Activated CD4-positive, alpha-beta memory T cell treated with anti-CD3 and anti-CD28 coated beads, Interleukin-2, amount 10 ng/mL, durations not matched to agents 7 days and 5 days (primary cell): ENCODE measurements around the gene HDAC8. TPM values are rescaled to one million over a fixed set of nuclear protein-coding genes. Genes with fewer than 3 reads are reported as not detected.
"Not testable (repeated sequence)": the region's sequence is repeated elsewhere in the genome, so short reads cannot be mapped to it uniquely, and the experiment has no call there.

Source experiments
- CTCF ChIA-PET: fragments of 350-600 bp; sonication (Branson Sonifier 250); formaldehyde crosslinking; loops from one replicate; lab custom pipeline; 2021; ENCODE audit warnings: antibody characterized with exemption, inconsistent platforms; lab: Charles Lee
- POLR2A ChIA-PET: fragments of 350-600 bp; sonication (Branson Sonifier 250); formaldehyde crosslinking; loops from one replicate; lab custom pipeline; 2021; ENCODE audit warnings: antibody characterized with exemption; lab: Charles Lee
- DNase-seq: peaks from one replicate; pipeline ENCODE4 v3.0.0-alpha.2; 2020
- H3K27ac Mint-ChIP-seq: one replicate; pipeline ENCODE4 v1.8.0; 2021; ENCODE audit warnings: mild to moderate bottlenecking, mixed read lengths
- H3K27me3 Mint-ChIP-seq: one replicate; pipeline ENCODE4 v1.8.0; 2021; ENCODE audit warnings: mixed read lengths
- H3K36me3 Mint-ChIP-seq: one replicate; pipeline ENCODE4 v1.8.0; 2021; ENCODE audit warnings: low read depth, mixed read lengths
- H3K4me1 Mint-ChIP-seq: one replicate; pipeline ENCODE4 v1.8.0; 2021; ENCODE audit warnings: mixed read lengths
- H3K4me3 Mint-ChIP-seq: one replicate; pipeline ENCODE4 v1.8.0; 2021; ENCODE audit warnings: mild to moderate bottlenecking, mixed read lengths
- H3K9me3 Mint-ChIP-seq: one replicate; pipeline ENCODE4 v1.8.0; 2021; ENCODE audit warnings: mixed read lengths
- total RNA-seq, 2 experiments: library from RNA; stranded (reverse); gene quantifications; one replicate each; pipeline ENCODE4 v1.2.3, GENCODE V29; 2021

The HDAC8 gene
- total RNA-seq, 2 experiments from 2014 or later = 23.8 to 24.1 TPM

- Mint-ChIP-seq H3K36me3 (peaks cover 24% of the 10 kb centered on the region), H3K4me3 (no peak overlapping the region), H3K27ac (no peak overlapping the region), H3K4me1 (no peaks in the 10 kb centered on the region), H3K27me3 (no peaks in the 10 kb centered on the region), H3K9me3 (peaks cover 2% of the 10 kb centered on the region)
- POLR2A ChIA-PET = no interaction called here
- CTCF ChIA-PET = no interaction called here
- no peak for DNase-seq
Measured at GRCh38 chrX:72495046-72495445, 77.6 kb downstream of the HDAC8 start.

- POLR2A ChIA-PET = no interaction called here
- Mint-ChIP-seq H3K4me1 (no peaks in the 10 kb centered on the region), H3K27ac (no peak overlapping the region), H3K36me3 (peaks cover 30% of the 10 kb centered on the region), H3K4me3 (no peak overlapping the region), H3K9me3 (no peaks in the 10 kb centered on the region), H3K27me3 (no peaks in the 10 kb centered on the region)
- CTCF ChIA-PET = no interaction called here
- no peak for DNase-seq
Measured at GRCh38 chrX:72492499-72492898, 80.1 kb downstream of the HDAC8 start.

GRCh38 chrX:72490221-72490620 lies 82.4 kb downstream of the HDAC8 start:
- H3K4me1 Mint-ChIP-seq, H3K9me3 Mint-ChIP-seq, DNase-seq, H3K27ac Mint-ChIP-seq, H3K4me3 Mint-ChIP-seq, POLR2A ChIA-PET, H3K27me3 Mint-ChIP-seq, CTCF ChIA-PET: not testable (repeated sequence)
- peaks cover 36% of the 10 kb centered on the region for H3K36me3 Mint-ChIP-seq

GRCh38 chrX:72487661-72488060 lies 85.0 kb downstream of the HDAC8 start:
- Mint-ChIP-seq H3K36me3 (peaks cover 32% of the 10 kb centered on the region), H3K9me3 (no peaks in the 10 kb centered on the region)
- POLR2A ChIA-PET = no interaction called here

GRCh38 chrX:72479324-72480274 lies 93.0 kb downstream of the HDAC8 start:
- no peak overlapping the region for H3K27ac Mint-ChIP-seq
- H3K27me3 Mint-ChIP-seq = no peaks in the 10 kb centered on the region
- ChIA-PET CTCF (no interaction called here), POLR2A (no interaction called here)
- H3K4me3 Mint-ChIP-seq = no peak overlapping the region
- no peaks in the 10 kb centered on the region for H3K4me1 Mint-ChIP-seq
- peaks cover 4% of the 10 kb centered on the region for H3K36me3 Mint-ChIP-seq
- no peaks in the 10 kb centered on the region for H3K9me3 Mint-ChIP-seq
- no peak for DNase-seq

More at GRCh38 chrX:72487661-72488060, 85.0 kb downstream of the HDAC8 start:
- Mint-ChIP-seq H3K27me3 (no peaks in the 10 kb centered on the region), H3K4me1 (no peaks in the 10 kb centered on the region), H3K4me3 (no peak overlapping the region), H3K27ac (no peak overlapping the region)
- CTCF ChIA-PET = no interaction called here
- DNase-seq = no peak

GRCh38 chrX:72478853-72479252 lies 93.8 kb downstream of the HDAC8 start:
- no peaks in the 10 kb centered on the region for H3K4me1 Mint-ChIP-seq
- peaks cover 6% of the 10 kb centered on the region for H3K36me3 Mint-ChIP-seq
- no peak overlapping the region for H3K27ac Mint-ChIP-seq
- no peak overlapping the region for H3K4me3 Mint-ChIP-seq
- H3K27me3 Mint-ChIP-seq = no peaks in the 10 kb centered on the region
- POLR2A ChIA-PET = no interaction called here
- DNase-seq = no peak
- no peaks in the 10 kb centered on the region for H3K9me3 Mint-ChIP-seq
- CTCF ChIA-PET = no interaction called here

DNA sequence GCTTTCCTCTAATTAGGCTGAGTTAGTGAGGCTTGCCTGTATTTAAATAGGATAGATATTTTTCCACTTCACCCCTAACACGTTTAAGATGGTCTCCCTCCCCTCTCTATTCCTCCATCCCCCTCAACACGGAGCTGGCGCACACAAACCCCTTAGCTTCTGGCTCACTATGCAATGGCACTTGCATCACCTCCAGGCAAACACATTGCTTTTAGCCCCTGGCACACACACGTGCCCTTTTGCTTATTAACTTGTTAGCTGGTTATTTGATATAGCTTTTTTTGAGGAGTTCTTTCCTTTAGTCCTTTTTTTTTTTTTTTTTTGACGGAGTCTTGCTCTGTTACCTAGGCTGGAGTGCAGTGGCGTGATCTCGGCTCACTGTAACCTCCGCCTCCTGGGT lies 94.3 kb downstream of the HDAC8 start:
- POLR2A ChIA-PET = no interaction called here
- CTCF ChIA-PET = no interaction called here

DNA sequence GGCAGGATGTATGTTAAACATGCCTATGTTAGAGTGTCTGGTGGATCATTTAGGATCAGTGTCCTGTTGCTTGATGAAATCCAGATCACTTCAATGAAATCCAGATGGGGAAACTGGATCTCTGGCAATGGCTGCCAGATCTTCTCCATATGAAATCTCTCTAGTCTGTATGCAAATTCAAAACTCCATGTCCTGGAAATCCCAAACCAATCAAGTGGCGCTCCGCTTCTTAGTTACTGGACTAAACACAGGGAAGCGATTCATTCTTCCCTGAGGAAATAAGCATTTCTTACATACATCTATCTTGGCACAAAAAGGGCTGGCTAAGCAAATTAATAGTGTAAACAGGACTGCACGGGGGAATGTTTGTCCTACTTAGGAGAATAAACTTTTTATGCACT lies 94.9 kb downstream of the HDAC8 start:
- no peaks in the 10 kb centered on the region for H3K27me3 Mint-ChIP-seq
- peaks cover 4% of the 10 kb centered on the region for H3K36me3 Mint-ChIP-seq
- POLR2A ChIA-PET = no interaction called here
- no peak overlapping the region for H3K27ac Mint-ChIP-seq
- no peak overlapping the region for H3K4me3 Mint-ChIP-seq
- H3K9me3 Mint-ChIP-seq = no peaks in the 10 kb centered on the region
- CTCF ChIA-PET = no interaction called here
- DNase-seq = no peak
- no peaks in the 10 kb centered on the region for H3K4me1 Mint-ChIP-seq

More for the DNA sequence above, 94.3 kb downstream of the HDAC8 start:
- no peak for DNase-seq
- Mint-ChIP-seq H3K36me3 (peaks cover 7% of the 10 kb centered on the region), H3K27ac (no peak overlapping the region), H3K9me3 (no peaks in the 10 kb centered on the region), H3K27me3 (no peaks in the 10 kb centered on the region), H3K4me3 (no peak overlapping the region), H3K4me1 (no peaks in the 10 kb centered on the region)

GRCh38 chrX:72477376-72477775 lies 95.3 kb downstream of the HDAC8 start:
- POLR2A ChIA-PET = no interaction called here
- no peak for DNase-seq
- CTCF ChIA-PET = no interaction called here

GRCh38 chrX:72475952-72476668 lies 96.5 kb downstream of the HDAC8 start:
- Mint-ChIP-seq H3K27ac (no peak overlapping the region), H3K27me3 (no peaks in the 10 kb centered on the region), H3K36me3 (peaks cover 9% of the 10 kb centered on the region), H3K4me3 (no peak overlapping the region), H3K4me1 (no peaks in the 10 kb centered on the region), H3K9me3 (no peaks in the 10 kb centered on the region)
- ChIA-PET CTCF (no interaction called here), POLR2A (no interaction called here)
- DNase-seq = no peak

More at GRCh38 chrX:72477376-72477775, 95.3 kb downstream of the HDAC8 start:
- no peaks in the 10 kb centered on the region for H3K9me3 Mint-ChIP-seq
- peaks cover 8% of the 10 kb centered on the region for H3K36me3 Mint-ChIP-seq
- H3K27me3 Mint-ChIP-seq = no peaks in the 10 kb centered on the region
- H3K27ac Mint-ChIP-seq = no peak overlapping the region
- no peaks in the 10 kb centered on the region for H3K4me1 Mint-ChIP-seq
- no peak overlapping the region for H3K4me3 Mint-ChIP-seq

GRCh38 chrX:72475338-72475737 lies 97.3 kb downstream of the HDAC8 start:
- no peak overlapping the region for H3K4me3 Mint-ChIP-seq
- ChIA-PET POLR2A (no interaction called here), CTCF (no interaction called here)
- DNase-seq = no peak
- H3K4me1 Mint-ChIP-seq = no peaks in the 10 kb centered on the region
- H3K36me3 Mint-ChIP-seq = peaks cover 11% of the 10 kb centered on the region
- H3K27me3 Mint-ChIP-seq = no peaks in the 10 kb centered on the region
- H3K9me3 Mint-ChIP-seq = no peaks in the 10 kb centered on the region
- no peak overlapping the region for H3K27ac Mint-ChIP-seq

GRCh38 chrX:72470532-72471223 lies 102.0 kb downstream of the HDAC8 start:
- no peak overlapping the region for H3K4me3 Mint-ChIP-seq
- CTCF ChIA-PET = no interaction called here
- no peaks in the 10 kb centered on the region for H3K27me3 Mint-ChIP-seq
- no peaks in the 10 kb centered on the region for H3K9me3 Mint-ChIP-seq
- H3K4me1 Mint-ChIP-seq = no peaks in the 10 kb centered on the region
- no peak overlapping the region for H3K27ac Mint-ChIP-seq
- DNase-seq = no peak
- POLR2A ChIA-PET = no interaction called here
- H3K36me3 Mint-ChIP-seq = peaks cover 12% of the 10 kb centered on the region

GRCh38 chrX:72470117-72470516 lies 102.5 kb downstream of the HDAC8 start:
- no peaks in the 10 kb centered on the region for H3K4me1 Mint-ChIP-seq
- no peaks in the 10 kb centered on the region for H3K9me3 Mint-ChIP-seq
- POLR2A ChIA-PET = no interaction called here
- H3K4me3 Mint-ChIP-seq = no peak overlapping the region
- CTCF ChIA-PET = no interaction called here
- H3K27ac Mint-ChIP-seq = no peak overlapping the region
- no peak for DNase-seq
- H3K36me3 Mint-ChIP-seq = peaks cover 12% of the 10 kb centered on the region
- H3K27me3 Mint-ChIP-seq = no peaks in the 10 kb centered on the region
